ENCODE results near the gene CEP41.

DNA sequence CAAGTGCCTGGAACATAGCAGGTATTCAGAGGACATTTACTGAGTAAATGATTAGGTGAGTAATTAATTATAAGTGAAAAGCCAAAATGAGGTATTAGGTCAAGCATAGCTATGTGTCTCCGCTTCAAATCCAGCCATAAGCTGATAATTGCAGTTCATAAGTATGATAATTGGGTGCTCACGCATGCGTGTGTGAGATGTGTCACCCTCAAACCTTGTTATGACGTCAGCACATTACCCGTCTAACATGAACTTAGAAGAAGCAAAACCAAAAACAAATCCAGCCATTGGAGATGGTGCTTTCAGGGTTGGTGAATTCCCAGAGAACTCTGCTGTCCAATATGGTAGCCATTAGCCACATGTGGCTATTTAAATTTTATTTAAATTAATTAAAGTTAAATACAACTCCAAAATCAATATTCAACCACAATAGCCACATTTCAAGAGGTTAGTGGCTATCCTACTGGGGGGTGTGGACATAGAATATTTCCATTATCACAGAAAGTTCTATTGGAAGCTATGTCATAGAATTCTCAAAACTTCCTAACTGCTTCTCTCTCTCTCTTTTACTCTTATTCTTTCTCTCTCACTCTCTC lies 96.4 kb downstream of the CEP41 start, which contains the start of gene CPA5:
- TF ChIP-seq CTCF (IDR thresholded peaks at IDR 0.05) (no peak), POLR2A (IDR thresholded peaks at IDR 0.05) (no peak)
